Activated CD8-positive, alpha-beta T cell treated with anti-CD3 and anti-CD28 coated beads for 36 hours (primary cell): ENCODE data around the gene BEGAIN. TPM values are rescaled to one million over a fixed set of nuclear protein-coding genes. Genes with fewer than 3 reads are reported as not detected.

Experiments
- ATAC-seq: fragments of 200-7000 bp; cut with Tn5 transposase; one replicate; pipeline ENCODE4 v1.10.0; 2021; ENCODE audit warnings: mild to moderate bottlenecking, moderate library complexity
- CTCF ChIA-PET: fragments of 350-600 bp; sonication (Branson Sonifier 250); formaldehyde crosslinking; loops from one replicate; lab custom pipeline; 2021; ENCODE audit warnings: antibody characterized with exemption; lab: Charles Lee
- POLR2A ChIA-PET: fragments of 350-600 bp; sonication (Branson Sonifier 250); formaldehyde crosslinking; loops from one replicate; lab custom pipeline; 2021; ENCODE audit warnings: antibody characterized with exemption; lab: Charles Lee
- DNase-seq: peaks from one replicate; pipeline ENCODE4 v3.0.0-alpha.2; 2020
- H3K27ac Mint-ChIP-seq: one replicate; pipeline ENCODE4 v1.8.0; 2021; ENCODE audit warnings: mild to moderate bottlenecking, mixed read lengths
- H3K27me3 Mint-ChIP-seq: one replicate; pipeline ENCODE4 v1.8.0; 2021; ENCODE audit warnings: mixed read lengths
- H3K36me3 Mint-ChIP-seq: one replicate; pipeline ENCODE4 v1.8.0; 2021; ENCODE audit warnings: low read depth, mixed read lengths
- H3K4me1 Mint-ChIP-seq: one replicate; pipeline ENCODE4 v1.8.0; 2021; ENCODE audit warnings: low read depth, mixed read lengths
- H3K4me3 Mint-ChIP-seq: one replicate; pipeline ENCODE4 v1.8.0; 2021; ENCODE audit warnings: mild to moderate bottlenecking, moderate library complexity, mixed read lengths
- H3K9me3 Mint-ChIP-seq: one replicate; pipeline ENCODE4 v1.8.0; 2021; ENCODE audit warnings: mixed read lengths
- intact Hi-C: fragments of 100-400 bp; cut with micrococcal nuclease; formaldehyde crosslinking; loops from one replicate; pipeline ENCODE4 v1.10.0; 2022
- total RNA-seq, 2 experiments: library from RNA; stranded (reverse); gene quantifications; one replicate each; pipeline ENCODE4 v1.2.3, GENCODE V29; 2021
- TF ChIP-seq, protein P1 (sequence below): fragments of 200-600 bp; IDR thresholded peaks from one replicate; pipeline ENCODE4 v1.8.0; 2022; ENCODE audit warnings: antibody characterized with exemption, mild to moderate bottlenecking

BEGAIN gene
- total RNA-seq, 2 experiments from 2014 or later = 5.5 to 6.0 TPM

DNA sequence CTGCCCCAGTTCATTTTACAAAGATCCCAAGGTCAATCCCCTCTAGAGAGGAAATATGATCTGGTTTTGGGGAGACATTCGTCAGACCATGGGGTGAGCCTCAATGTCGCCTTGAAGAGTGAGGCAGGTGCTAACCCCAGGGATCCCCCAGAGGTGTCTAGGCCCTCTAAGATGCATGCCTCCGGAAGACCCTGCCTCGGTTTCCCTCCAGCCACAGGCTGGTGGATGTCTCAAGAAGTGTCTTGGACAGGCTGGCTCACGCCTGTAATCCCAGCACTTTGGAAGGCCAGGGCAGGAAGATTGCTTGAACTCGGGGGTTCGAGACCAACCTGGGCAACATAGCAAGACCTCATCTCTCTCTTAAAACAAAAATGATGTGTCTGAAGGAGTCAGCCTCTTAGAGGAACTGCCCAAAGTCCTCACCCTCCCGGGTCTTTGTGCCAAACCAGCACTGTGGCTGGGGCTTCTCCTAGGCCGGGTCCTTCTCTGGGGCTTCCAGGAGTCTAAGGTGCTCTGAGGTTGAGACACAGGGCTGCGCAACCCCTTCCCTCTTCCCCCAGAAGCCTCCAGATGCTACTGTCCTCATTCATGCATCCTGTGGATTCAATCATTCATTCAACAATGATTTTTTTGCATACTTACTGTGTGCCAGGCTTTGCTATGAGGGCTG, 24.7 kb upstream of the BEGAIN start:
- TF ChIP-seq, protein P1, sequence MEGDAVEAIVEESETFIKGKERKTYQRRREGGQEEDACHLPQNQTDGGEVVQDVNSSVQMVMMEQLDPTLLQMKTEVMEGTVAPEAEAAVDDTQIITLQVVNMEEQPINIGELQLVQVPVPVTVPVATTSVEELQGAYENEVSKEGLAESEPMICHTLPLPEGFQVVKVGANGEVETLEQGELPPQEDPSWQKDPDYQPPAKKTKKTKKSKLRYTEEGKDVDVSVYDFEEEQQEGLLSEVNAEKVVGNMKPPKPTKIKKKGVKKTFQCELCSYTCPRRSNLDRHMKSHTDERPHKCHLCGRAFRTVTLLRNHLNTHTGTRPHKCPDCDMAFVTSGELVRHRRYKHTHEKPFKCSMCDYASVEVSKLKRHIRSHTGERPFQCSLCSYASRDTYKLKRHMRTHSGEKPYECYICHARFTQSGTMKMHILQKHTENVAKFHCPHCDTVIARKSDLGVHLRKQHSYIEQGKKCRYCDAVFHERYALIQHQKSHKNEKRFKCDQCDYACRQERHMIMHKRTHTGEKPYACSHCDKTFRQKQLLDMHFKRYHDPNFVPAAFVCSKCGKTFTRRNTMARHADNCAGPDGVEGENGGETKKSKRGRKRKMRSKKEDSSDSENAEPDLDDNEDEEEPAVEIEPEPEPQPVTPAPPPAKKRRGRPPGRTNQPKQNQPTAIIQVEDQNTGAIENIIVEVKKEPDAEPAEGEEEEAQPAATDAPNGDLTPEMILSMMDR = no peak
- Mint-ChIP-seq H3K27me3 (no peaks in the 10 kb centered on the region), H3K9me3 (no peaks in the 10 kb centered on the region), H3K4me1 (peaks cover under 1% of the 10 kb centered on the region), H3K27ac (no peak overlapping the region), H3K4me3 (no peak overlapping the region), H3K36me3 (no peaks in the 10 kb centered on the region)
- no peak for ATAC-seq
- DNase-seq = no peak
- intact Hi-C loops = no loop called here
- ChIA-PET CTCF (interaction anchor here (1.2 kb wide), 1 partner anchor 34 kb away, joined by 4 read pairs; no protein-coding TSS in a partner anchor), POLR2A (no interaction called here)

DNA sequence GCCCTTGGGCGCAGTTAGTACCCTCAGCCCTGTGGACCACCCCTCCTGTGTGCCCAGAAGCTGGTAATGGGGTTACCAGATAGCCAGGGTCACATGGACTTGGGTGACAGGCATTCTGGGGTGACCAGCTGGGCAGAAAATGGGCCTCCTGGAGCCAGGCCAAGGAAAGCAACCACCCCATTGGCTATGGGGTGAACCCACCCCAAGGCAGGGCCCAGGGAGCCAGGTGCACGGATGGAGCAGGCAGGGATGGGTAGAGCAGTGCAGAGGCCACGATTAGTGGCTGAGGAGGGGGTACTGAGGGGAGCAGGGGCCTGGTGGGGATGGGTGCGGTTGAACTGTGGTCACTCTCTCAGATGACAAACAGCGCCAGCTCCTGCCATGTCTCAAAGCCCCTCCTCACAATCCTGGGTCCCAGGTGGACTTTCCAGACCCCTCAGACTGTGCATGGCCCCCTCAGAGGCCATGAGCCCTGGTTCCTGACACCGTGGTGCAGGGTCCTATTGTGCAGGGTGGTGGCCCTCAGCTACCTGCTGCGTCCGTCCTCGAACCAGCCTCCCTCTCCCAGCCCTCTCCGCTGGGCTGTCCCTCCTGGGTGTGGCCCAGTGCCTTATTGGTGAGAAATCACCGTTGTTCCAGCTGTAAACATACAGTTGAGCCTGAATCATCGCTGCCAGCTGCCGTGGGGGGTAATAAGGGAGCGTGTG, 23.4 kb upstream of the BEGAIN start:
- Mint-ChIP-seq H3K4me1 (no peaks in the 10 kb centered on the region), H3K36me3 (no peaks in the 10 kb centered on the region), H3K4me3 (no peak overlapping the region), H3K27ac (no peak overlapping the region), H3K27me3 (no peaks in the 10 kb centered on the region), H3K9me3 (no peaks in the 10 kb centered on the region)
- TF ChIP-seq, protein P1 = no peak
- POLR2A ChIA-PET = no interaction called here
- CTCF ChIA-PET = no interaction called here
- DNase-seq = no peak
- intact Hi-C loops = no loop called here
- no peak for ATAC-seq

- ChIA-PET CTCF (no interaction called here), POLR2A (no interaction called here)
- intact Hi-C loops = no loop called here
- no peaks in the 10 kb centered on the region for H3K36me3 Mint-ChIP-seq
- no peak for DNase-seq
- no peaks in the 10 kb centered on the region for H3K4me1 Mint-ChIP-seq
- TF ChIP-seq, protein P1 = no peak
- no peak overlapping the region for H3K27ac Mint-ChIP-seq
- H3K4me3 Mint-ChIP-seq = no peak overlapping the region
- no peaks in the 10 kb centered on the region for H3K27me3 Mint-ChIP-seq
- ATAC-seq = no peak
- no peaks in the 10 kb centered on the region for H3K9me3 Mint-ChIP-seq
Measured at GRCh38 chr14:100609941-100610391, 22.7 kb upstream of the BEGAIN start.

DNA sequence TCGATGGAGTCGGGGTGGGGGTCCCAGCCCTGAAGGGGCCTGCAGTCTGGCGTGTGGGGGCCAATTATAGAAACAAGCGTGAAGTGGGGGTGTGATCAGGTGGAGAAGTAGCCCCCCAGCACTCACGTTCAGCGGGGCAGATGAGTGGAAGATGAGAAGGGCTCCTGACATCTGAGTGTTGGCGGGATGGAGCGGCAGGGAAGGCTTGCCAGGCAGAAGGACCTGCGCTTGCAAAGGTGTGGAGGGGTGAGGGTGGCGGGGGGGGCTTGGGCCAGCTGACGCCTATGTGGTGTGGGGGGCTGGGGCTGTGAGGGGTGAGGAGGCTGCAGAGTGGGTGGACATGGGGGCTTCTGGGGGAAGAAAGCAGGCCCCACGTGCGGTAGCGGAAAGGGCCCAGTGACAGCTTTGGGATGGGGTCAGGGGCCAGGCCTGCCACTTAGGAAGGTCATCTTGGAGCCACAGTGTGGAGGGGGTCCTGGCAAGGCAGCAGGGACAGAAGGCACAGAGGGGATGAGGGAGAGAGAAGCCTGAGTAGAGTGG, 22.2 kb upstream of the BEGAIN start:
- Mint-ChIP-seq H3K4me1 (no peaks in the 10 kb centered on the region), H3K27ac (no peak overlapping the region), H3K4me3 (no peak overlapping the region), H3K9me3 (no peaks in the 10 kb centered on the region), H3K36me3 (no peaks in the 10 kb centered on the region), H3K27me3 (no peaks in the 10 kb centered on the region)
- POLR2A ChIA-PET = interaction anchor here (0.9 kb wide), 1 partner anchor 192 kb away, joined by 3 read pairs; no protein-coding TSS in a partner anchor
- TF ChIP-seq, protein P1 = no peak
- intact Hi-C loops = no loop called here
- CTCF ChIA-PET = interaction anchor here (1.8 kb wide), 1 partner anchor 36 kb away, joined by 10 read pairs; no protein-coding TSS in a partner anchor
- ATAC-seq = no peak
- DNase-seq = no peak
